Stomach (tissue), 9 donors: Measurements from ENCODE around the gene PHTF2. TPM values are rescaled to one million over a fixed set of nuclear protein-coding genes. Genes with fewer than 3 reads are reported as not detected.

Source experiments
- DNase-seq, 2 donors: peaks; one replicate each; pipeline versions ENCODE4 v3.0.0 to v3.0.0-alpha.2; 2013 to 2019
- H3K27ac ChIP-seq, 5 donors: fragments of 200-600 bp in 4 of 5; sonication (generic) in 4 of 5; one replicate each; pipeline ENCODE4 v1.5.1; 2013 to 2019; ENCODE audit warnings: mild to moderate bottlenecking in 1 of 5, moderate library complexity in 1 of 5
- H3K27me3 ChIP-seq, 3 donors: fragments of 200-600 bp; sonication (generic); one replicate each; pipeline ENCODE4 v1.5.1; 2017 to 2019; ENCODE audit warnings: mixed run types in 1 of 3
- H3K36me3 ChIP-seq, 4 donors: fragments of 200-600 bp; sonication (generic); 1 replicate in 3 of 4; 2 replicates in 1 of 4; pipeline ENCODE4 v1.5.1; 2016 to 2019
- H3K4me1 ChIP-seq, 4 donors: fragments of 200-600 bp; sonication (generic); one replicate each; pipeline ENCODE4 v1.5.1; 2016 to 2019
- H3K4me3 ChIP-seq, 4 donors: fragments of 200-600 bp; sonication (generic) in 3 of 4; one replicate each; pipeline ENCODE4 v1.5.1; 2016 to 2019; ENCODE audit warnings: mild to moderate bottlenecking in 1 of 4
- H3K9me3 ChIP-seq, 4 donors: fragments of 200-600 bp; sonication (generic); one replicate each; pipeline ENCODE4 v1.5.1; 2016 to 2019
- EP300 ChIP-seq: sonication (generic); formaldehyde crosslinking; IDR thresholded peaks from one replicate; pipeline ENCODE4 v1.6.1; 2017; ENCODE audit warnings: antibody characterized with exemption
- POLR2A ChIP-seq, 4 donors: fragments of 450-650 bp; IDR thresholded peaks; one replicate each; pipeline ENCODE4 v1.6.1; 2016; ENCODE audit warnings: antibody characterized with exemption in 4 of 4, control low read depth in 2 of 4, mild to moderate bottlenecking in 1 of 4, moderate library complexity in 1 of 4
- POLR2AphosphoS5 ChIP-seq, 3 donors: sonication (generic); formaldehyde crosslinking; IDR thresholded peaks; one replicate each; pipeline ENCODE4 v1.6.1; 2016; ENCODE audit warnings: antibody characterized with exemption in 3 of 3
- WGBS, 5 donors: extraction: QIAGEN DNeasy Blood & Tissue Kit in 3 of 5; methylation state at CpG; one replicate each; pipeline versions ENCODE4 v1.1.5 to v1.1.7; 2013 to 2018; 5-methylcytosine and 5-hydroxymethylcytosine counted together
- intact Hi-C: fragments of 100-400 bp; cut with DNase I; formaldehyde crosslinking; loops from one replicate; pipeline ENCODE4 v1.15.1; 2023; ENCODE audit warnings: low total_unique reads
- polyA plus RNA-seq, 3 donors: library from polyadenylated mRNA; stranded (reverse); fragments of 200-250 nt; gene quantifications; one replicate each; pipeline ENCODE4 v1.2.3, GENCODE V29; 2013
- total RNA-seq, 5 donors: library from RNA; depleted of rRNA; stranded (reverse); fragments of >200 nt; gene quantifications; one replicate each; pipeline versions ENCODE4 v1.1.0 to v1.2.3, GENCODE V29; 2014 to 2016
- TF ChIP-seq, protein P1 (sequence below), 7 experiments: fragments of 450-650 bp in 4 of 7; fragments of 200-600 bp in 3 of 7; sonication (generic) in 3 of 7; IDR thresholded peaks; one replicate each; pipeline ENCODE4 v1.5.1; 2016 to 2019; ENCODE audit warnings: antibody characterized with exemption in 7 of 7, control low read depth in 2 of 7, mild to moderate bottlenecking in 1 of 7
- donor health status: healthy with polysubstance abuse.
- donor health status: Bipolar disorder and iron deficiency.
- donor health status: healthy.

Gene PHTF2
- total and polyA plus RNA-seq, 8 donors, result 2.0 to 42.9 (median 12.5) TPM

- Histone ChIP-seq H3K9me3 (peaks cover 0 to 24% (median 14%) of the 10 kb centered on the region in 4 donors), H3K27me3 (no peaks in the 10 kb centered on the region), H3K36me3 (no peaks in the 10 kb centered on the region), H3K4me1 (peaks cover 0 to 3% (median under 1%) of the 10 kb centered on the region in 4 donors), H3K27ac (no peak overlapping the region), H3K4me3 (no peak overlapping the region)
- 98% methylated on average over 2 of the region's 2 CpGs for WGBS, 5 donors
- TF ChIP-seq, protein P1, sequence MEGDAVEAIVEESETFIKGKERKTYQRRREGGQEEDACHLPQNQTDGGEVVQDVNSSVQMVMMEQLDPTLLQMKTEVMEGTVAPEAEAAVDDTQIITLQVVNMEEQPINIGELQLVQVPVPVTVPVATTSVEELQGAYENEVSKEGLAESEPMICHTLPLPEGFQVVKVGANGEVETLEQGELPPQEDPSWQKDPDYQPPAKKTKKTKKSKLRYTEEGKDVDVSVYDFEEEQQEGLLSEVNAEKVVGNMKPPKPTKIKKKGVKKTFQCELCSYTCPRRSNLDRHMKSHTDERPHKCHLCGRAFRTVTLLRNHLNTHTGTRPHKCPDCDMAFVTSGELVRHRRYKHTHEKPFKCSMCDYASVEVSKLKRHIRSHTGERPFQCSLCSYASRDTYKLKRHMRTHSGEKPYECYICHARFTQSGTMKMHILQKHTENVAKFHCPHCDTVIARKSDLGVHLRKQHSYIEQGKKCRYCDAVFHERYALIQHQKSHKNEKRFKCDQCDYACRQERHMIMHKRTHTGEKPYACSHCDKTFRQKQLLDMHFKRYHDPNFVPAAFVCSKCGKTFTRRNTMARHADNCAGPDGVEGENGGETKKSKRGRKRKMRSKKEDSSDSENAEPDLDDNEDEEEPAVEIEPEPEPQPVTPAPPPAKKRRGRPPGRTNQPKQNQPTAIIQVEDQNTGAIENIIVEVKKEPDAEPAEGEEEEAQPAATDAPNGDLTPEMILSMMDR (IDR thresholded peaks at IDR 0.05), result no peak
- TF ChIP-seq EP300 (no peak), POLR2A (IDR thresholded peaks at IDR 0.05) (no peak), POLR2AphosphoS5 (IDR thresholded peaks at IDR 0.05) (no peak)
- no peak for DNase-seq
- intact Hi-C loops, result no loop called here
Measured at GRCh38 chr7:77806425-77806824, 7.9 kb downstream of the PHTF2 start.

GRCh38 chr7:77808517-77808916 lies 9.9 kb downstream of the PHTF2 start:
- Histone ChIP-seq H3K27me3 (no peaks in the 10 kb centered on the region), H3K9me3 (peaks cover 0 to 24% (median 14%) of the 10 kb centered on the region in 4 donors), H3K4me3 (no peak overlapping the region), H3K27ac (no peak overlapping the region), H3K36me3 (no peaks in the 10 kb centered on the region), H3K4me1 (peaks cover 0 to 7% (median 0%) of the 10 kb centered on the region in 4 donors)
- intact Hi-C loops, result no loop called here
- no peak for DNase-seq
- 86 to 100% (median 95%) methylated on average over 1 of the region's 1 CpG for WGBS, 5 donors
- TF ChIP-seq EP300 (no peak), POLR2A (IDR thresholded peaks at IDR 0.05) (no peak), POLR2AphosphoS5 (IDR thresholded peaks at IDR 0.05) (no peak)
- TF ChIP-seq, protein P1 (IDR thresholded peaks at IDR 0.05), result no peak

GRCh38 chr7:77811516-77812289 lies 13.1 kb downstream of the PHTF2 start:
- H3K4me3 ChIP-seq, result no peak overlapping the region
- H3K9me3 ChIP-seq, result peaks cover 0 to 18% (median 7%) of the 10 kb centered on the region in 4 donors
- H3K4me1 ChIP-seq, result peaks cover 0 to 7% (median 0%) of the 10 kb centered on the region in 4 donors
- TF ChIP-seq POLR2AphosphoS5 (IDR thresholded peaks at IDR 0.05), result no peak
- TF ChIP-seq EP300, result no peak
- TF ChIP-seq, protein P1 (IDR thresholded peaks at IDR 0.05), result no peak
- TF ChIP-seq POLR2A (IDR thresholded peaks at IDR 0.05), result no peak
- intact Hi-C loops, result no loop called here
- peaks cover 0 to 4% (median 2%) of the 10 kb centered on the region in 4 donors for H3K36me3 ChIP-seq
- no peak for DNase-seq
- 94 to 99% (median 96%) methylated on average over 2 of the region's 2 CpGs for WGBS, 5 donors
- H3K27ac ChIP-seq, result no peak overlapping the region
- H3K27me3 ChIP-seq, result no peaks in the 10 kb centered on the region

DNA sequence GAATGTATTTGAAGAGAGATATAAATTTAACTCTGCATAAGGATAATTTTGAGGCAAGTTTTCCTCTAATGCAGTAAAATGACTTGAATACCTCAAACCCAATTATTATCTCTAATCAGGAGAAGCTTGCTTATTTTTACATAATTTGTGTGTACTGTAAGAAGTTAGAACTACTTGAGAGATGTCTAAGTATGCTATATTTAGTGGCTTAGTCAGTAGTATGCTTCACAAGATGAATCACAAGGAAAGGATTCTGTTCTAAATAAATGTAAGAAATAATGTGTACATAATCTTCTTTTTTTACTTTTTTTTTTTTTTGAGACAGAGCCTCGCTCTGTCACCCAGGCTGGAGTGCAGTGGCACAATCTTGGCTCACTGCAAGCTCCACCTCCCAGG lies 13.7 kb downstream of the PHTF2 start:
- Histone ChIP-seq H3K27me3 (no peaks in the 10 kb centered on the region), H3K9me3 (peaks cover 0 to 15% (median 6%) of the 10 kb centered on the region in 4 donors), H3K4me1 (peaks cover 0 to 7% (median 0%) of the 10 kb centered on the region in 4 donors), H3K4me3 (no peak overlapping the region), H3K36me3 (peaks cover 0 to 10% (median 2%) of the 10 kb centered on the region in 4 donors), H3K27ac (no peak overlapping the region)
- intact Hi-C loops, result no loop called here
- TF ChIP-seq, protein P1 (IDR thresholded peaks at IDR 0.05), result no peak
- no peak for TF ChIP-seq POLR2AphosphoS5 (IDR thresholded peaks at IDR 0.05)
- no peak for DNase-seq
- whole genome bisulfite sequencing, 5 donors, result 73 to 100% (median 100%) methylated on average over 1 of the region's 1 CpG
